Stimulated activated CD8-positive, alpha-beta memory T cell treated with anti-CD3 and anti-CD28 coated beads, Interleukin-12 subunit alpha, Interleukin-12 subunit beta, amount 100 ng/mL, for 24 hours (primary cell): ENCODE measurements around the gene SPACA4.

Experiments
- DNase-seq: peaks from one replicate; pipeline ENCODE4 v3.0.0-alpha.2; 2020; ENCODE audit errors: extremely low read depth

The SPACA4 gene

DNA sequence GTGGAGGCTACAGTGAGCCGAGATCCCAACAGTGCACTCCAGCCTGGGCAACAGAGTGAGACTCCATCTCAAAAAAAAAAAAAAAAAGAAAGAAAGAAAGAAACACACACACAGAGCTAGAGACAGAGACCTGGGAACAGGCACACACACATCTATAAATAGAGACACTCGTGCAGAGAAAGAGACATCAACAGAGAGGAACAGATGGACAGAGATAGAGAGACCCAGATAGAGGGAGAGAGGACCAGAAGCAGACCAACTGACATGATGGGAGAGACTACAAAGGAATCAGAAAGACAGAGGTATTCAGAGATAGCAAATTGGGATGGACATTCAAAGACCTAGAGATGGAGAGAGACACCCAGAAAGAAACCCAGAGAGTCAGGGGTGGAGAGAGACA, 41.6 kb downstream of the SPACA4 start:
- DNase-seq = no peak

DNA sequence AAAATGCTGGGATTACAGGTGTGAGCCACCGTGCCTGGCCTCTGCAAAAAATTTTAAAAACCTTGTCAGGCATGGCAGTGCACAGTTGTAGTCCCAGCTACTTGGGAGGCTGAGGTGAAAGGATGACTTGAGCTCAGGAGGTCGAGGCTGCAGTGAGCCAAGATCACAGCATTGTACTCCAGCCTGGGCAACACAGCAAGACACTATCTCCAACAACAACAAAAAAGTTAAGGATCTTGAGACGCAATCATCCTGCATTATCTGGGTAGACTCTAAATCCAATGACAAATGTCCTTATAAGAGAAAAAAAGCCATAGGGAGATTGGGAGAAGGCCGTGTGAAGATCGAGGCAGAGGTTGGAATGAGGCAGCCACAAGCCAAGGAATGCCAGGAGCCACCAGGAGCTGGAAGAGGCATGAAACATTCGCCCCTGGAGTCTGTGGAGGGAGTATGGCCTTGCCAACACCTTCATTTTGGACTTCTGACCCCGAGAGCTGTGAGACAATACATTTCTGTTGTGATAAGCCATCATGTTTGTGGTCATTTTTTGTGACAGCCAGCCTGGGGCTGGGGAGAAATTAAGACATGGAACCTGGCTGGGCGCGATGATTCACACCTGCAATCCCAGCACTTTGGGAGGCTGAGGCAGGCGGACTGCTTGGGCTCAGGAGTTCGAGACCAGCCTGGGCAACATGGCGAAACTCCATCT, 44.6 kb downstream of the SPACA4 start:
- no peak for DNase-seq

DNA sequence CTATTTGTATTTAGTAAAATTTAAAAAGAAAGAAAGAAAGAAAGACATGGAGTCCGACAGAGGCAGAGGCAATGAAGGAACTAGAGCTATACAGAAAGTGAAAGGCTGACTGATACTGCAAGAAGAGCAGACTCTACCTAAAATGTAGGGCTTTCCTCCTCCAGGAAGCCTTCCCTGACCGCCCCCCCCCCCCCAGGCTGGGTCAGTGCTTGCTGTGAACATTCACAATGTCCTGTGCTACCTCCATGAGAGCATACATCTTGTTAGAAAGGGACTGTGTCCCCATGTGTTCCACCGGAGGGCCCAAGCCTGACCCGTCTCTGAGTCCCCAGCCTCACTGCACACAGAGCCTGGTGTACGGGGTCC, 45.1 kb downstream of the SPACA4 start:
- DNase-seq = no peak

DNA sequence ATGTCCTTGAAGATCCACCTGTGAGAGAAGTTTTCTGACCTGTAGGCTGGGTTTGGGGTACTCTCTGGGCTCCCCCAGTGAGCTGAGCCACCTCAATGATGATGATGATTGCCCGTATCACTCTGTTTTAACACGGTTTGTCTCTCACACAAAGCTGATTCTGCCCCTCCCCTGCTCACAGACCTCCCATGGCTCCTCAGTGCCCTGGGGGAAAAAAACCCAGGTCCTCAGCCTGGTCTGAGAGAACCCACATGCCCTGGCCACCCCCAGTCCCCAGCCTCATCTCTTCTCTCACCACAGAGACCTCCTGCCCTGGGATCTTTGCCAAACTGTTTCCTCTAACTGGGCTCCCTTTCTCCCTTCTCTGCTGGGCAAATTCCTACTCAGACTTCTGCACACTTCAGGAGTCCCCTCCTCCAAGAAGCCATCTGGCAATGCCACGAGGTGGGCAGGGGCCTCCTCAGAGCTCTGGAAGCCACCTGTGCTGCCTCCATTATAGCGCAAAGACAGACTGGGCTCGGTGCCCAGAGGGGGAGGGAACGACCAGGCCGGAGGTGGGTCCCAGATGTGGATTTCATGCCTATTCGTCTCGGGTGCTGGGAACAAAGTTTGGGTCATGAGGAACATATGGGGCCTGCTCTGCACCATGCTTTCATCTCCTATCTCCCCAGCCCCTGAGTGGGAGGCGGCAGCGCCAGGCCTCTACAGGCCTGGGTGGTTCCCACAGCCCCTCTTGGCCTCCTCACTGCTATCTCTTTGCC, 47.9 kb downstream of the SPACA4 start:
- DNase-seq = no peak

DNA sequence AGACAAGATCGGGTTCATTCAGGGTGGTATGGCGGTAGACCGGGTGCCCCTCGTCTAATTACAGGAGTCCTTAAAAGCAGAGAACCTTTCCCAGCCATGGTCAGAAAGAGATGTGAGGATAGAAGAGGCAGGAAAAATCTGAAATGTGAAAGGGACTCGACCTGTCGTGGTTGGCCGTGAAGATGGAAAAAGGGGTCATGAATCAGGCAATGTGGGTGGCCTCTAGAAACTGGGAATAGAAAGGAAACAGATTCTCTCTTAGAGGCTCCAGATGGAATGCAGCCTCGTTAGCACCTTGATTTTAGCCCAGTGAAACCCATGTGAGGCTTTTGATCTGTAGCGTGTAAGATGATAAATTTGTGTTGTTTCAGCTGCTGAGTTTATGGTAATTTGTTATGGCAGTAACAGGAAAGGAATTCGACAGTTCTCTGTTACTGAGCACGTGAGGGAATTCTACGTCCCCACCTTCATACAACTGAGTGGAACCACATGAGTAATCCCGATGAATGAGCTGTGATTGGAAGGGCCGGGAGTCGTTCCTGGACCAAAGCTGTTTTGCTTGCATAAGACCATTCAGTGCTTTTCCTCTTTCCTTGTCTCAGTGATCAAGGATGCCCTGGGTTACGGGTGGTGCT, 50.4 kb downstream of the SPACA4 start:
- DNase-seq = no peak
